HG03439 (cell line): Measurements from ENCODE around the gene ADAMTS17.

Experiments
- ATAC-seq: cut with Tn5 transposase; IDR thresholded peaks from one replicate; pipeline ENCODE4 v1.9.1; 2021; ENCODE audit warnings: mild to moderate bottlenecking, moderate library complexity; ENCODE audit not compliant: unreplicated experiment

ADAMTS17 gene

DNA sequence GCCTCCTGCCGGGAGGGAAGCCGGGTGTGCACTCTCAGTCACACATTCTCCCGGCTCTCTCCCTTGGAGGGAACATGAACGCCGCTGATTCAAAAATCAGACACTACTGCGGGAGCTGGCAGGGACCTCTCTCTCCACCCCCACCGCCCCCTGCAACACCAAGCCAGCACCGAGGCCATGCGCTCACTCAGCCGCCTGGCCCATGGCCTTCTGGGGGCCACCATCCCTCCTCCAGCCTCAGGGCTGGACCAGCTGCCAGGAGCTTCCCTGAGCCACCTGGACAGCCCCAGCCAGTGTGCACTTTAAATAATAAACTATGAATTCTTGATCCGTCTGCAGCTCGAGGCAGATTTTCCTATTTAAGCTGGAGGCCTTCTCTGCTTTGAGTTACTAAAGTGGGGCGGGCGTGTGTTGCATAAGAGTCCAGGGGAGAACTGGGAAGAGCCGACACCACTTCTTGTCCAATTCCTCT lies 30.6 kb downstream of the ADAMTS17 start:
- no peak for ATAC-seq

DNA sequence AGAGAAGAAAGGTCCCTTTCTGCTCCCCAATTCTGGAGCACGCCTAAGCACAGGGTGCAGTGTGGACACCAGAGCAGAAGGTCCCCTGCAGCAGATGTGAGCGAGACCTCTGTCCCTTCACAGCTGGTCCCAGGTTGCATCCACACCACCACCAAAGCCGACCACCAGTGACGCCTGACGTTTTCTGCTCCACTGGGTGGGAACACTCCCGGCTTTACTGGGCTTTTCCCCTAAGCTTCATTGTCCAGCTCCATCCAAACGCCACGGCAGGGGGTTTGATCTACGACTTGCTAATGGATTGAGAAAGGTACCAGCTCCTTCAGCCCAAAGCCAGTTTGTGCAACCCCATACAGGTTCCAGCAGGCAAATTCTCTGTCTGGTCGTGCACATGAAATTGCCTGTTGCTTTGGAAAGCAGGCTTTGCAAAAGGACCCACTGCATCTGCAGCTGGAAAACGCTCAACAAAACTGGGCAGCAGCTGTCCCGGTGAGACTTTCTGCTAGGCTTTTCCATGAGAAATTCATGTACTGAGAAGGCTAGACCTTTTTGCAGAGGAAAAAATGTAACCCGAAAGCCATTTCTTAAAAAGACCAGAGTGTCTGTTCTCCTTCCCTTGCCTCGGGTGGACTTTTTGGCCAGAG lies 31.1 kb downstream of the ADAMTS17 start:
- ATAC-seq: no peak

GRCh38 chr15:100310041-100310405 lies 31.8 kb downstream of the ADAMTS17 start:
- ATAC-seq: no peak

- ATAC-seq: no peak
Measured at GRCh38 chr15:100309109-100310040, 32.4 kb downstream of the ADAMTS17 start.

DNA sequence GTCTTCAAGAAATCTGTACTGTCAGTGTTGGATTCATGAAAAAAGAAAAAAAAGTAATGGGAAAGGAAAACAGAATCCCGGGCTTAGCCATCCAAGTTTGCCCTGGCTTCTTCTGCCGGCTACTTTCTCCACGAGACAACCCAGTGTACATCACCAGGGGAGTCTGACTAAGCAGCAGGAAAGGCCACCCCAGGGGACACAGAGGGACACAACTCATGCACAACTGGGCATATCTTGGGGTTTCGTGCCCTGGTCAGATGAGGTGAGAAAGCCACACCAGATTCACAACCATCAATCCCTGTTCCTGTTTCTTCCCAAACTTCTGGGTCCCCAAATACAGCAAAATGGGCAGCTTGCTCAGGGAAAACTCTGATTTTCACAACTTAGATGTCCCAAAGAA lies 33.2 kb downstream of the ADAMTS17 start:
- no peak for ATAC-seq

DNA sequence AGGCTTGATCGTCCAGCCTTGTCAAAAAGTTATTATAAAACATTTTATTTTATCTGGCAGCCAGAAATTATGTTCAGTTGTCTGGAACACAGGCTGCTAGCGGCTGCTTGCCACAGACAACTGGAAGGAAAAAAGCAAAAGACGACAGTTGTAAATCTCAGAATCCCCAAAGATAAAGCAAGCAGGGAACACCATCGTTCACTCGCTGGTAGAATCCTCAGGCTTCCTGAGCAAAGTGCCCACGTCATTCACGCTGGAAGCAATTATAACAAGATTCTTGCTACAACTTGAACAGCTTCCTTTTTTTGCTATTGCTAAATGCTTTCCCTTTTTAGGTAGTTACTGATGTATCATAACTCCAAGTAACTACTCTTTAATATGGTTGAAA lies 33.6 kb downstream of the ADAMTS17 start:
- no peak for ATAC-seq

GRCh38 chr15:100307241-100308212 lies 34.2 kb downstream of the ADAMTS17 start:
- no peak for ATAC-seq

DNA sequence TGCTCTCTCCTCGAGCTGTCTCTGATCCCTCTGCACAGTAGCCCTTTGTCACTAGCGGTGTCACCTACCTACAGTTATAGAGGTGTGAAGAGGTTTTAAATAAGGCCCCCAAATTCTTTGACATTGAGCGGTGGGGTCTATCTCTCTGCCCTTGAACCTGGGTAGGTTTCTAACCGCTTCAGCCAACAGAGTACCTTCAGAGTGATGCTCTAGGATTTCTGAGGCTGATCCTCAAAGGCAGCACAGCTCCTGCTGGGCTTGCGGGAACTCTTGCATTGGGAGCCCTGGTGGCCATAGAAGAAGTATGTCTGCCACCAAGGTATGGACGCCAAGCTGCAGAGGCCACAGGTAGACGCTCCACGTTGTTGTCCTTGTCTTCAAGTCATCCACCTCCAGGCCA lies 35.7 kb downstream of the ADAMTS17 start:
- ATAC-seq: no peak

- ATAC-seq: no peak
Measured at GRCh38 chr15:100301910-100302431, 39.8 kb downstream of the ADAMTS17 start.

GRCh38 chr15:100298257-100298656 lies 43.5 kb downstream of the ADAMTS17 start:
- no peak for ATAC-seq

GRCh38 chr15:100297812-100298211 lies 44.0 kb downstream of the ADAMTS17 start:
- ATAC-seq: no peak

GRCh38 chr15:100295939-100296565 lies 45.7 kb downstream of the ADAMTS17 start:
- no peak for ATAC-seq

DNA sequence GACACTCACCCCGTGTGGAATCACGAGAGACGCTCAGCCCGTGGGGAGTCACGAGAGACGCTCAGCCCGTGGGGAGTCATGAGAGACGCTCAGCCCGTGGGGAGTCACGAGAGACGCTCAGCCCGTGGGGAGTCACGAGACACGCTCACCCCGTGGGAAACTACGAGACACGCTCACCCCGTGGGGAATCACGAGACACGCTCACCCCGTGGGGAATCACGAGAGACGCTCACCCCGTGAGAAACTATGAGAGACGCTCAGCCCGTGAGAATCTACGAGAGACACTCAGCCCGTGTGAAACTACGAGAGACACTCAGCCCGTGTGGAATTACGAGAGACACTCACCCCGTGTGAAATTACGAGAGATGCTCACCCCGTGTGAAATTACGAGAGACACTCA lies 49.8 kb downstream of the ADAMTS17 start:
- no peak for ATAC-seq

DNA sequence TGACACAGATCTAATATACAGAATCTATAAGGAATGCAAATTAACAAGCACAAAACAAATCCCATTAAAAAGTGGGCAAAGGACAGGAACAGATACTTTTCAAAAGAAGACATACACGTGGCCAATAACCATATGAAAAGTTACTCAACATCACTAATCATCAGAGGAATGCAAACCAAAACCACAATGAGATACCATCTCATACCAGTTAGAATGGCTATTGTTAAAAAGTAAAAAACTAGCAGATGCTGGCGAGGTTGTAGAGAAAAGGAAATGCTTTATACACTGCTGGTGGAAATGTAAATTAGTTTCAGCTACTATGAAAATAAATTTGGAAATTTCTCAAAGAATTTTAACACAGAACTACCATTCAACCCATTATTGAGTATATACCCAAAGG lies 50.7 kb downstream of the ADAMTS17 start:
- no peak for ATAC-seq

GRCh38 chr15:100285641-100286295 lies 56.0 kb downstream of the ADAMTS17 start:
- ATAC-seq: no peak

DNA sequence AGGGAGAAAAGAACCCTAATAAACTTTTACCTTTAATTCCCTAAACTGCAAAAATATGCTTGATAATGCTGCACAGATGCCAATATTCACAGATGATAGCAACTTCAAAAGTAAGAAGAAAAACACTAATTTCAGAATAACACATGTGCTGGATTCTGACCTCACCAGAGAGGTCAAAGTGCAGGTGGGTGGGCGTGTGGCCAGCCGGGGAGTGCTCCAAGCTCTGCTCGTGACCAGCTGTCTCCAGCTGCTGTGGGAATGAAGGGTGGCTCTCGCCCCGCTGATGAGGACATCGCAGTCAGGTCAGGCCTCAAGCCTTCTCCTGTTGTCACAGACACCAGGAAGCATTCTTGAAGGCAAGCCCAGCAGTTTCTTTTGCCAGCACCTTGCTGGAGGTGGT lies 57.1 kb downstream of the ADAMTS17 start:
- ATAC-seq: no peak

DNA sequence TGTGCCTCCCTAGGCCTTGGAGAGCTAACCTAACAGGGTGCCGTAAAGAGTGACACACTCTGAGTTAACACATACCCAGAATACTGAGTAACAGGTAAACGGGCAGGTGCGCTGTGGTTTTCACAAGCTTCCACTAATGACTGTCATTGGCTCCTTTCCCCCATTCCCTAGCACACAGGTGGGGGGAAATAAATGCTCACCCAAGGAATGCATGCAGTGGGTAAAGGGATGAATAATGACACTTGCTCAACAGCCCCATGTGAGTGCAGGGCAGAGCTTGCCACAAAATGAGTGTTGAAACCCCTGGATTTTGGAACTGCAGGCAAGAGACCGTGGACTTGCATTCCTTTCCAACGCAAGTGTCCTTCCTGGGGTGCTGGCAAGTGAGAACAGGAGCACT lies 57.6 kb downstream of the ADAMTS17 start:
- no peak for ATAC-seq

GRCh38 chr15:100281096-100281917 lies 60.5 kb downstream of the ADAMTS17 start:
- ATAC-seq: no peak

DNA sequence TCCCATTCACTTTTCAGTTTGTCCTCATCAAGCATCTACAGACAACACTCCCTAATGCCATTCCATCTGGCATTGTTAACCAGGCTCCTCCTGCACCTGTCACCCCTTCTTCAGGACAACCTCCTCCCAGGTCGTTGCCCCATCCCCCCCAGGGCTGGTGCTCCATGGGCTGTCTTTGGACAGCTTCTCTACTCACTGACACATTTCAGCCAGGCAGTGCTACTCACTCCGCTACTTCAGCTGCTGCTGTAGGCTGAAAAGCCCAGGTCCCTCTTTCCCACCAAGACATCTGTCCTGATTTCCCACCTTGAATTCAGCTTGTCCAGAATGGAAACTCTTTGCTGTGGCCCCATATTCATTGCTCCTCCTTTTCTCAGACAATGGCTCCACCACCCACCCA lies 61.9 kb downstream of the ADAMTS17 start:
- no peak for ATAC-seq
